ENCODE measurements around the gene TOPAZ1. TPM values are rescaled to one million over a fixed set of nuclear protein-coding genes. Genes with fewer than 3 reads are reported as not detected.
A peak's percentile ranks its signal among the peaks of the same experiment; 100 is the strongest.

Gene TOPAZ1
- total RNA-seq, 1 donor from 2014 or later = not detected

DNA sequence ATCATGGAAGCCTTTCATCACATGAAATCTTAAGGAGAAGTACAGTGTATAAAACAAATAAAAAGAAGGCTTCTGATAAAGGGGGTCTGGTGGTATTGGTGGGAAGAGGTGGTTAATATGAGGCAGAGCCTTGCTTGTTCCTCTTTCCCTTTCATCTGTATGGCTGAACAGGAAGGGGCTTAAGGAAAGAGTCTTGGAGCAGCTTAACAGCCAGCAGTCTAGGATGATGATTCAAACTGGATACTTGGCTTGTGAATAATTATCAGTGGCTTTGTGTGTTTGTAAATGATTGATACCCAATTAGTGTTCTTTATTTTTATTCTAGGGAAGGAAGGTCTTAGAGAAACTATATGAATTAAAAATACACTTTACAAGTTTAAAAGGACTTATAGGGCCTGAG, 67.8 kb downstream of the TOPAZ1 start:
- DNase-seq (ENCODE audit: low read depth, low spot score) = no peak
- H3K9me3 Mint-ChIP-seq = no peaks in the 10 kb centered on the region
- H3K27me3 Mint-ChIP-seq (ENCODE audit: low read depth) = peaks cover 5% of the 10 kb centered on the region
- H3K36me3 Mint-ChIP-seq (ENCODE audit: low read depth) = no peaks in the 10 kb centered on the region
- no peak overlapping the region for H3K4me3 Mint-ChIP-seq
- TF ChIP-seq, protein P1, sequence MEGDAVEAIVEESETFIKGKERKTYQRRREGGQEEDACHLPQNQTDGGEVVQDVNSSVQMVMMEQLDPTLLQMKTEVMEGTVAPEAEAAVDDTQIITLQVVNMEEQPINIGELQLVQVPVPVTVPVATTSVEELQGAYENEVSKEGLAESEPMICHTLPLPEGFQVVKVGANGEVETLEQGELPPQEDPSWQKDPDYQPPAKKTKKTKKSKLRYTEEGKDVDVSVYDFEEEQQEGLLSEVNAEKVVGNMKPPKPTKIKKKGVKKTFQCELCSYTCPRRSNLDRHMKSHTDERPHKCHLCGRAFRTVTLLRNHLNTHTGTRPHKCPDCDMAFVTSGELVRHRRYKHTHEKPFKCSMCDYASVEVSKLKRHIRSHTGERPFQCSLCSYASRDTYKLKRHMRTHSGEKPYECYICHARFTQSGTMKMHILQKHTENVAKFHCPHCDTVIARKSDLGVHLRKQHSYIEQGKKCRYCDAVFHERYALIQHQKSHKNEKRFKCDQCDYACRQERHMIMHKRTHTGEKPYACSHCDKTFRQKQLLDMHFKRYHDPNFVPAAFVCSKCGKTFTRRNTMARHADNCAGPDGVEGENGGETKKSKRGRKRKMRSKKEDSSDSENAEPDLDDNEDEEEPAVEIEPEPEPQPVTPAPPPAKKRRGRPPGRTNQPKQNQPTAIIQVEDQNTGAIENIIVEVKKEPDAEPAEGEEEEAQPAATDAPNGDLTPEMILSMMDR (conservative IDR thresholded peaks at IDR 0.05) = no peak
- H3K27ac Mint-ChIP-seq (ENCODE audit: unreplicated experiment) = no peak overlapping the region
- H3K4me1 Mint-ChIP-seq = no peaks in the 10 kb centered on the region

DNA sequence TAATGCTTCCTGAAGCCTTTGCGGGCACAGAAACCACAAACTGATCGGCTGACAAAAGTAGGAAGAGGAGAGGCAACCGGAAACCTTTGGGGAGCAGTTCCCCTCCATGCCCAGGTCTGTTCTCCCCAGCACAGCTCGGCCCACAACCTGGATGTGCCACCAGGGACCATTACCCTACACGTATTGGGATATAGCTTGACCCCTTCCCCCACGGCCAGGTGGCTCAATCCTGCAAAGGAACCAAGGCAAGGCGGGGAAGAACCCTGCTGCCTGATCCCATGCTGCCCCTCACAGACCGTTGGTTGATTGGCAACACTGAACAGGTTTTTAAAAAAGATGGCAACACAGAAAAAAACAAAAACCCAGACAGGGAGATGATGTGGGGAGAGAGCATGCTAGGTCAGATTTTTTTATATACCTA, 77.2 kb downstream of the TOPAZ1 start:
- no peaks in the 10 kb centered on the region for H3K9me3 Mint-ChIP-seq
- no peaks in the 10 kb centered on the region for H3K36me3 Mint-ChIP-seq (ENCODE audit: low read depth)
- no peaks in the 10 kb centered on the region for H3K4me1 Mint-ChIP-seq
- H3K27me3 Mint-ChIP-seq (ENCODE audit: low read depth) = peaks cover 21% of the 10 kb centered on the region
- no peak overlapping the region for H3K4me3 Mint-ChIP-seq
- no peak for DNase-seq (ENCODE audit: low read depth, low spot score)
- TF ChIP-seq, protein P1 (conservative IDR thresholded peaks at IDR 0.05) = no peak
- H3K27ac Mint-ChIP-seq (ENCODE audit: unreplicated experiment) = no peak overlapping the region

DNA sequence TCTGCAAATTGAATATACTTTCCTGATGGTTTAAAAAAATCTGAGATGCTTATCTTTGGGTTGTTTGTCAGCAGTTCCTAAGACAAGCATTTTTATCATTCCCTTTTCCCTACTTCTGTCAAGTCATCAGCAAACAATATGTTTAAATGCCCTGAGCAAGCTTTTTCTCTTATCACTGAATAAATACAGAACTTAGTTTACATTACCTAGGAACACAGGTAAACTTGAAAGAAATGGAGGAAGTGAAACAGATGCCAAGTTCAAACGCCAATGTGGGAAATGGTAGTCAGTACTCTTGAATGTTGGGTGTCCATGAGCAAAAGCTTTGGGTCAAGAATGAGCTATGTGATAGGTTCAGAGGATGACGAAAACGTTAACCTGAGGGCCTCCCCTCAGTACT, 79.6 kb downstream of the TOPAZ1 start:
- H3K4me3 Mint-ChIP-seq = no peak overlapping the region
- H3K27ac Mint-ChIP-seq (ENCODE audit: unreplicated experiment) = no peak overlapping the region
- no peaks in the 10 kb centered on the region for H3K36me3 Mint-ChIP-seq (ENCODE audit: low read depth)
- no peak for DNase-seq (ENCODE audit: low read depth, low spot score)
- no peaks in the 10 kb centered on the region for H3K4me1 Mint-ChIP-seq
- H3K9me3 Mint-ChIP-seq = no peaks in the 10 kb centered on the region
- TF ChIP-seq, protein P1 (conservative IDR thresholded peaks at IDR 0.05) = no peak
- peaks cover 33% of the 10 kb centered on the region for H3K27me3 Mint-ChIP-seq (ENCODE audit: low read depth)

DNA sequence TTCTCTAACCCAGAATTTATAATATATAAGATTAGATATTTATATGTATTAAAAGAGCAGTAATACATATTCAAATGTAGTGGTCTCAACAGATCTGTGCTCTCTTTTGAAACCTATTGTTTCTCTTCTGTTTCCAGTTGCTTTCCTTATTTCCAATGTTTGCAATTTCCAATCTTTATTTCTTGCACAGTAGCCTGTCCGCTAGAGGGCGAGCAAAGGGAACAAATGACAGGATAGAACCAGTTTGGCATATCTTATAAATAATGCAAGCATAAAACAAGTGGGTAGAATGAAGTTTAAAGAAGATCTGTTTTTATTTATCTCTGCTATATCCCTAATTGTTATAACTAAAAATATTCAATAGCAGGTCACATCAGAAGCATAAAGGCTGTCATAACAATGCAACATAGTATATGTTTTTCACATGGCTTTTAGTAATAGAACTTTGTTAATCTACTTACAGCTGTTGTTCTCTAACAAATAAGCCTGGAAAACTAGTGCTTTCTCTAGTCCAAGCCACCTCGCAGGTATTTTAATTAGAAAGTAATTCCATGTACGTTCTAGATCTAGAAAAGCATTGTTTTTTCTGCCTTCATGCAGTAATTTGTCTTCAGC, 81.8 kb downstream of the TOPAZ1 start:
- Mint-ChIP-seq H3K4me3 (no peak overlapping the region), H3K9me3 (no peaks in the 10 kb centered on the region), H3K36me3 (ENCODE audit: low read depth) (no peaks in the 10 kb centered on the region), H3K27ac (ENCODE audit: unreplicated experiment) (no peak overlapping the region), H3K27me3 (ENCODE audit: low read depth) (peaks cover 33% of the 10 kb centered on the region), H3K4me1 (no peaks in the 10 kb centered on the region)
- TF ChIP-seq, protein P1 (conservative IDR thresholded peaks at IDR 0.05) = peak; percentile 94
- peak; percentile 68 for DNase-seq (ENCODE audit: low read depth, low spot score)

DNA sequence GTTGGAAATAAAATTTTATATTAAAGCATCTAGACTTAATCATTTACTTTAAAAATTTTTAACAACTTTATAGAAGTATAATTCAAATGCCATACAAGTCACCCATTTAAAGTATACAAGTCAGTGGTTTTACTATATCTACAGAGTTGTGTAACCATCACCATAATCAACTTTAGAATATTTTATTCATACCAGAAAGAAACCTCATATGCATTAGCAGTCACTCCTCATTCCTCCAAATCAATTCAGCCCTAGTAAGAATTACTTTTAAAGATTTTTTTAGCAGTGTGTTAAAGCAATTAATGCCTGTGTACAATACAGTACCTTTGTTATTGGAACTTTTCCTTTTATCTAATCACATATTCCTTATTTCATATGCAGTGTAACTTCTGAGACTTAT, 82.9 kb downstream of the TOPAZ1 start:
- no peaks in the 10 kb centered on the region for H3K9me3 Mint-ChIP-seq
- H3K4me3 Mint-ChIP-seq = no peak overlapping the region
- no peaks in the 10 kb centered on the region for H3K4me1 Mint-ChIP-seq
- H3K27ac Mint-ChIP-seq (ENCODE audit: unreplicated experiment) = no peak overlapping the region
- H3K27me3 Mint-ChIP-seq (ENCODE audit: low read depth) = peaks cover 31% of the 10 kb centered on the region
- TF ChIP-seq, protein P1 (conservative IDR thresholded peaks at IDR 0.05) = no peak
- no peak for DNase-seq (ENCODE audit: low read depth, low spot score)
- H3K36me3 Mint-ChIP-seq (ENCODE audit: low read depth) = no peaks in the 10 kb centered on the region
